SK-N-SH (cell line): ENCODE measurements around the gene SNRNP200. TPM values are rescaled to one million over a fixed set of nuclear protein-coding genes. Genes with fewer than 3 reads are reported as not detected.

Source experiments
- CTCF ChIA-PET: fragments of 300-600, 350-600 bp; formaldehyde crosslinking; extraction: SDS; loops from one replicate; lab custom pipeline; 2021; lab: Yijun Ruan, JAX
- POLR2A ChIA-PET: fragments of 350-600 bp; sonication (Branson Sonifier 250); formaldehyde crosslinking; extraction: SDS; loops from one replicate; lab custom pipeline; 2020; ENCODE audit warnings: antibody characterized with exemption, inconsistent platforms; lab: Yijun Ruan, JAX
- DNase-seq: peaks from one replicate; pipeline ENCODE4 v3.0.0; 2012
- H2AFZ ChIP-seq: fragments of 200-600 bp; sonication (generic); 2 replicates; pipeline ENCODE4 v1.8.1; 2016; ENCODE audit warnings: antibody characterized with exemption, mild to moderate bottlenecking, low read depth
- H3F3A ChIP-seq: fragments of 200-600 bp; sonication (generic); replicated peaks from 2 replicates; pipeline ENCODE3; 2016; ENCODE audit warnings: antibody characterized with exemption, mild to moderate bottlenecking; ENCODE audit not compliant: insufficient read depth
- H3K27ac ChIP-seq, 2 experiments: fragments of 200-500 bp in 1 of 2; fragments of 200-600 bp in 1 of 2; sonication (Bioruptor generic) in 1 of 2; sonication (generic), shearing (Covaris generic) in 1 of 2; 2 replicates each; pipeline versions ENCODE4 v1.5.1 to v1.6.1; 2014 to 2016; ENCODE audit warnings: low read depth in 2 of 2, inconsistent platforms in 1 of 2, low read length in 1 of 2, mild to moderate bottlenecking in 1 of 2, mixed read lengths in 1 of 2
- H3K27me3 ChIP-seq: fragments of 200-600 bp; sonication (generic), shearing (Covaris generic); 2 replicates; pipeline ENCODE4 v1.6.1; 2016; ENCODE audit warnings: mixed run types; ENCODE audit not compliant: insufficient read depth
- H3K36me3 ChIP-seq, 2 experiments: fragments of 200-500 bp in 1 of 2; fragments of 200-600 bp in 1 of 2; sonication (Bioruptor generic) in 1 of 2; sonication (generic) in 1 of 2; replicated peaks in 1 of 2; 2 replicates each; pipeline versions ENCODE3 to v1.5.1; 2014 to 2016; ENCODE audit warnings: low read length in 1 of 2, mild to moderate bottlenecking in 1 of 2; ENCODE audit not compliant: insufficient read depth in 2 of 2, control insufficient read depth in 1 of 2
- H3K4me1 ChIP-seq, 2 experiments: fragments of 200-500 bp in 1 of 2; fragments of 200-600 bp in 1 of 2; sonication (Bioruptor generic) in 1 of 2; sonication (generic), shearing (Covaris generic) in 1 of 2; 2 replicates each; pipeline versions ENCODE4 v1.5.1 to v1.6.1; 2014 to 2016; ENCODE audit warnings: low read depth in 1 of 2, low read length in 1 of 2, mixed run types in 1 of 2; ENCODE audit not compliant: insufficient read depth in 2 of 2, control insufficient read depth in 1 of 2
- H3K4me2 ChIP-seq: fragments of 200-600 bp; sonication (generic), shearing (Covaris generic); 2 replicates; pipeline ENCODE4 v1.6.1; 2017; ENCODE audit warnings: mixed run types
- H3K4me3 ChIP-seq, 2 experiments: fragments of 200-500 bp in 1 of 2; fragments of 200-600 bp in 1 of 2; sonication (Bioruptor generic) in 1 of 2; sonication (generic), shearing (Covaris generic) in 1 of 2; 2 replicates each; pipeline versions ENCODE4 v1.5.1 to v1.8.1; 2014 to 2016; ENCODE audit warnings: low read depth in 2 of 2, inconsistent platforms in 1 of 2, low read length in 1 of 2, mild to moderate bottlenecking in 1 of 2, mixed read lengths in 1 of 2, moderate library complexity in 1 of 2
- H3K79me2 ChIP-seq: fragments of 200-600 bp; sonication (generic); 2 replicates; pipeline ENCODE4 v1.8.1; 2017; ENCODE audit warnings: mild to moderate bottlenecking; ENCODE audit not compliant: insufficient read depth
- H3K9ac ChIP-seq: fragments of 200-600 bp; sonication (generic); 2 replicates; pipeline ENCODE4 v1.6.1; 2017; ENCODE audit warnings: mixed run types
- H3K9me2 ChIP-seq: fragments of 200-600 bp; sonication (generic); 2 replicates; pipeline ENCODE4 v1.6.1; 2017; ENCODE audit warnings: mixed run types
- H3K9me3 ChIP-seq: fragments of 200-600 bp; sonication (generic); 2 replicates; pipeline ENCODE4 v1.6.1; 2017; ENCODE audit warnings: mixed run types, mild to moderate bottlenecking, moderate library complexity
- H4K20me1 ChIP-seq: fragments of 200-600 bp; sonication (generic); 2 replicates; pipeline ENCODE4 v1.6.1; 2017; ENCODE audit warnings: mild to moderate bottlenecking, mixed run types; ENCODE audit not compliant: insufficient read depth
- ELF1 ChIP-seq: IDR thresholded peaks from 2 replicates; pipeline ENCODE4 v1.4.0; 2012
- EP300 ChIP-seq, 2 experiments: IDR thresholded peaks; 2 replicates each; pipeline versions ENCODE4 v1.4.0 to v1.6.1; 2012; ENCODE audit warnings: borderline replicate concordance in 1 of 2, low read depth in 1 of 2, low read length in 1 of 2
- FOXJ3 ChIP-seq: sonication (generic); formaldehyde crosslinking; IDR thresholded peaks from 2 replicates; pipeline ENCODE4 v1.5.1; 2020; ENCODE audit warnings: mild to moderate bottlenecking, missing genetic modification reagents
- FOXM1 ChIP-seq: IDR thresholded peaks from 2 replicates; pipeline ENCODE4 v1.4.0; 2012; ENCODE audit warnings: low read depth, mild to moderate bottlenecking
- RAD21 ChIP-seq: IDR thresholded peaks from 2 replicates; pipeline ENCODE4 v1.6.1; 2012; ENCODE audit warnings: mild to moderate bottlenecking, low read length
- RFX5 ChIP-seq: IDR thresholded peaks from 2 replicates; pipeline ENCODE4 v1.6.1; 2012; ENCODE audit warnings: mild to moderate bottlenecking, improper control_type of control experiment, low read length
- RXRA ChIP-seq: IDR thresholded peaks from 2 replicates; pipeline ENCODE4 v1.4.0; 2012; ENCODE audit warnings: low read depth, mild to moderate bottlenecking, borderline replicate concordance
- SIN3A ChIP-seq: IDR thresholded peaks from 2 replicates; pipeline ENCODE4 v1.6.1; 2012; ENCODE audit warnings: low read depth, mild to moderate bottlenecking, low read length, moderate library complexity, borderline replicate concordance
- TAF1 ChIP-seq: IDR thresholded peaks from 2 replicates; pipeline ENCODE4 v1.6.1; 2012; ENCODE audit warnings: low read depth, mild to moderate bottlenecking, low read length, moderate library complexity, borderline replicate concordance
- polyA plus RNA-seq, 3 experiments: library from polyadenylated mRNA; depleted of rRNA; stranded (reverse); fragments of >200 nt; gene quantifications; 2 replicates each; pipeline ENCODE4 v1.2.3, GENCODE V29; 2012
- TF ChIP-seq, protein P1 (sequence below): IDR thresholded peaks from 2 replicates; pipeline ENCODE4 v1.6.1; 2012; ENCODE audit warnings: mild to moderate bottlenecking, low read depth, low read length, moderate library complexity
- TF ChIP-seq, protein P2 (sequence below): IDR thresholded peaks from 2 replicates; pipeline ENCODE4 v1.4.0; 2012; ENCODE audit warnings: low read depth
- TF ChIP-seq, protein P3 (sequence below): fragments of 200-600 bp; sonication (generic); IDR thresholded peaks from 2 replicates; pipeline ENCODE4 v1.6.1; 2017; ENCODE audit warnings: antibody characterized with exemption, mild to moderate bottlenecking, moderate library complexity

SNRNP200 gene
- polyA plus RNA-seq, 1 of the 3 experiments (the other 2 are of a cell fraction): 165 TPM

DNA sequence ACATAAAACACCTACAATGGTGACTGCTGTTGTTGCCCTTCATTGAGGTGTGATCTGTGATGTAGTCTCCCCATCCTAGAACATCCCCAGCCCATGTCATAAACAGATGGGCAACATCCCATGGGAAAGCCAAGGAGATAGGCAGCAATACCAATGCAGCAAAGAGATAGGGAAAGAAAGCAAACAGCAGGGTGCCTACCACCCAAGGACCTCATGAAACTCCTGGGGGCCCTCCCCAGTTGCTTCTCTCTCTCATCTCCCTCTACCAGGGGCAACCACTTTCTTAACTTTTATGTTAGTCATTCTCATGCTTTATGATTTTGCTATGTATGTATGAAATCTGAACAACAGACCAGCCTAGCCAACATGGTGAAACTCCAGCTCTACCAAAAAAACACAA is 11.7 kb upstream of the SNRNP200 start:
- CTCF ChIA-PET: no interaction called here
- no peaks in the 10 kb centered on the region for H3K36me3 ChIP-seq

More for the DNA sequence above, 11.7 kb upstream of the SNRNP200 start:
- Histone ChIP-seq H3K79me2 (no peaks in the 10 kb centered on the region), H3K9ac (no peak overlapping the region), H3K4me1 (peaks cover 2 to 13% of the 10 kb centered on the region in 2 experiments; a peak in 3 of 4 replicates), H3K9me3 (no peaks in the 10 kb centered on the region), H3K27me3 (no peaks in the 10 kb centered on the region), H3K4me2 (no peak overlapping the region), H3K4me3 (no peak overlapping the region), H3K27ac (no peak overlapping the region), H3K9me2 (no peaks in the 10 kb centered on the region), H2AFZ (no peak overlapping the region), H4K20me1 (no peaks in the 10 kb centered on the region), H3F3A (peaks cover 14% of the 10 kb centered on the region)
- DNase-seq: no peak
- TF ChIP-seq SIN3A: no peak
- TF ChIP-seq EP300 (IDR thresholded peaks at IDR 0.05; ENCODE audit: borderline replicate concordance in 1 of 2, low read depth in 1 of 2, low read length in 1 of 2): no peak
- TF ChIP-seq RFX5: no peak
- TF ChIP-seq RAD21: no peak
- TF ChIP-seq, protein P1, sequence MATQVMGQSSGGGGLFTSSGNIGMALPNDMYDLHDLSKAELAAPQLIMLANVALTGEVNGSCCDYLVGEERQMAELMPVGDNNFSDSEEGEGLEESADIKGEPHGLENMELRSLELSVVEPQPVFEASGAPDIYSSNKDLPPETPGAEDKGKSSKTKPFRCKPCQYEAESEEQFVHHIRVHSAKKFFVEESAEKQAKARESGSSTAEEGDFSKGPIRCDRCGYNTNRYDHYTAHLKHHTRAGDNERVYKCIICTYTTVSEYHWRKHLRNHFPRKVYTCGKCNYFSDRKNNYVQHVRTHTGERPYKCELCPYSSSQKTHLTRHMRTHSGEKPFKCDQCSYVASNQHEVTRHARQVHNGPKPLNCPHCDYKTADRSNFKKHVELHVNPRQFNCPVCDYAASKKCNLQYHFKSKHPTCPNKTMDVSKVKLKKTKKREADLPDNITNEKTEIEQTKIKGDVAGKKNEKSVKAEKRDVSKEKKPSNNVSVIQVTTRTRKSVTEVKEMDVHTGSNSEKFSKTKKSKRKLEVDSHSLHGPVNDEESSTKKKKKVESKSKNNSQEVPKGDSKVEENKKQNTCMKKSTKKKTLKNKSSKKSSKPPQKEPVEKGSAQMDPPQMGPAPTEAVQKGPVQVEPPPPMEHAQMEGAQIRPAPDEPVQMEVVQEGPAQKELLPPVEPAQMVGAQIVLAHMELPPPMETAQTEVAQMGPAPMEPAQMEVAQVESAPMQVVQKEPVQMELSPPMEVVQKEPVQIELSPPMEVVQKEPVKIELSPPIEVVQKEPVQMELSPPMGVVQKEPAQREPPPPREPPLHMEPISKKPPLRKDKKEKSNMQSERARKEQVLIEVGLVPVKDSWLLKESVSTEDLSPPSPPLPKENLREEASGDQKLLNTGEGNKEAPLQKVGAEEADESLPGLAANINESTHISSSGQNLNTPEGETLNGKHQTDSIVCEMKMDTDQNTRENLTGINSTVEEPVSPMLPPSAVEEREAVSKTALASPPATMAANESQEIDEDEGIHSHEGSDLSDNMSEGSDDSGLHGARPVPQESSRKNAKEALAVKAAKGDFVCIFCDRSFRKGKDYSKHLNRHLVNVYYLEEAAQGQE: no peak
- no peak for TF ChIP-seq FOXJ3 (CRISPR knock-in tag)
- TF ChIP-seq, protein P2, sequence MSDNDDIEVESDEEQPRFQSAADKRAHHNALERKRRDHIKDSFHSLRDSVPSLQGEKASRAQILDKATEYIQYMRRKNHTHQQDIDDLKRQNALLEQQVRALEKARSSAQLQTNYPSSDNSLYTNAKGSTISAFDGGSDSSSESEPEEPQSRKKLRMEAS: no peak
- TF ChIP-seq RXRA: no peak
- no peak for TF ChIP-seq ELF1
- TF ChIP-seq FOXM1: no peak
- TF ChIP-seq TAF1: no peak
- TF ChIP-seq, protein P3, sequence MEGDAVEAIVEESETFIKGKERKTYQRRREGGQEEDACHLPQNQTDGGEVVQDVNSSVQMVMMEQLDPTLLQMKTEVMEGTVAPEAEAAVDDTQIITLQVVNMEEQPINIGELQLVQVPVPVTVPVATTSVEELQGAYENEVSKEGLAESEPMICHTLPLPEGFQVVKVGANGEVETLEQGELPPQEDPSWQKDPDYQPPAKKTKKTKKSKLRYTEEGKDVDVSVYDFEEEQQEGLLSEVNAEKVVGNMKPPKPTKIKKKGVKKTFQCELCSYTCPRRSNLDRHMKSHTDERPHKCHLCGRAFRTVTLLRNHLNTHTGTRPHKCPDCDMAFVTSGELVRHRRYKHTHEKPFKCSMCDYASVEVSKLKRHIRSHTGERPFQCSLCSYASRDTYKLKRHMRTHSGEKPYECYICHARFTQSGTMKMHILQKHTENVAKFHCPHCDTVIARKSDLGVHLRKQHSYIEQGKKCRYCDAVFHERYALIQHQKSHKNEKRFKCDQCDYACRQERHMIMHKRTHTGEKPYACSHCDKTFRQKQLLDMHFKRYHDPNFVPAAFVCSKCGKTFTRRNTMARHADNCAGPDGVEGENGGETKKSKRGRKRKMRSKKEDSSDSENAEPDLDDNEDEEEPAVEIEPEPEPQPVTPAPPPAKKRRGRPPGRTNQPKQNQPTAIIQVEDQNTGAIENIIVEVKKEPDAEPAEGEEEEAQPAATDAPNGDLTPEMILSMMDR: no peak
- POLR2A ChIA-PET: no interaction called here
